ENCODE measurements around the gene MROH2A.

DNA sequence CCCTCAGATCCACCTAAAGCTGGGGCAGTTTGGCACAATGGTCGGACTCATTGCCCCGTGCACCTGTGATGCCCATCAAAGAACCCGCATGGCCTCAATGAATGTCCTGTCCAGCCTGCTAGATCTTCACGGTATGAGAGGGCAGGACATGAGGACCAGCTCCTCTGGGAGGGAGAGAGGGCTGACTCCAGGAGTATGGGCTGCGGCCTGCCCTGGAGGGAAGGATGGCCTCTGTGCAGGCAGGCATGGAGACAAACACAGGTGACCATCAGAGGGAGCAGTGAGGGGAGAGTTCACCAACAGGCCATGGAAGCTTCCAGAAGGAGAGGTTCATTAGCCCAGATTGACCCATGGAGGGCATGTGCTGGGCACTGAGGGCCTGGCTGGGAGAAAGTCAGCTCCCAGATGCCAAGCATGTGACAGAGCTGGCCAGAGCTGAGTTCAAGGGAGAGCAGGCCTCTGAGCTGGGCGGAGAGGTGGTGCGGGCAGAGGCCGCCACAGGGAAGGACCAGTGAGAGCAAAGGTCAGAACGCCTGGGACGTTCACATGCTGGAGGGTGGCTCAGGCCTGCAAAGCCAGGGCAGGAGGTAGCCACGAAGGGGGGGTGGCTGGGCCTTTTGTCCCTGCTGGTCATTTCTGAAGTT is 40.0 kb downstream of the MROH2A start:
- TF ChIP-seq CTCF (IDR thresholded peaks at IDR 0.05) (no peak), POLR2A (IDR thresholded peaks at IDR 0.05) (no peak)

Measured in heart left ventricle (tissue), 13 donors.